Stimulated activated CD4-positive, alpha-beta T cell treated with anti-CD3 and anti-CD28 coated beads, Interleukin-4, amount 100 ng/mL, for 1 hour (primary cell): ENCODE data around the gene AP3M1.
A peak's percentile ranks its signal among the peaks of the same experiment; 100 is the strongest.
"Not testable (repeated sequence)": the region's sequence is repeated elsewhere in the genome, so short reads cannot be mapped to it uniquely, and the experiment has no call there.

Experiments
- DNase-seq: peaks from one replicate; pipeline ENCODE4 v3.0.0-alpha.2; 2020

The AP3M1 gene

GRCh38 chr10:74160013-74160412, 9.4 kb upstream of the AP3M1 start:
- DNase-seq = no peak

DNA sequence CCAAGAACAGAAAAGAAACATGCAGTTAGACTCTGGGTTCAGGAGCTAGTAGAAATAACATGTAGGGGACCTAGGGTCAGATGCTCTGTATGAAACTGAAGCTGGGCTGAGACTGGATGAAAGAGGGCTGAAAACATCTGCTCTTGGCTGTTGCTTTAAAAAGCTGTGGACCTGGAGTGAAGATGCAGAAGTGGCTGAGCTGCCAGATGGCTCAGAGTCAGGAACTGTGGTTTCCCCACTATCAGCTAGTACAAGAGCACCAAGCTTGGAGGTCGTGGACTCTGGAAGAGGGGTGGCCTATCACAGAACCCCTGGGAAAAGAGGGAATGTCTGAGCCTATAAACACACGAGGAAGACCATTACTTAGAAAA, 6.3 kb upstream of the AP3M1 start:
- DNase-seq = no peak

- DNase-seq = no peak
Observed at GRCh38 chr10:74153676-74154075, 3.0 kb upstream of the AP3M1 start.

GRCh38 chr10:74153123-74153522, 2.5 kb upstream of the AP3M1 start:
- no peak for DNase-seq

DNA sequence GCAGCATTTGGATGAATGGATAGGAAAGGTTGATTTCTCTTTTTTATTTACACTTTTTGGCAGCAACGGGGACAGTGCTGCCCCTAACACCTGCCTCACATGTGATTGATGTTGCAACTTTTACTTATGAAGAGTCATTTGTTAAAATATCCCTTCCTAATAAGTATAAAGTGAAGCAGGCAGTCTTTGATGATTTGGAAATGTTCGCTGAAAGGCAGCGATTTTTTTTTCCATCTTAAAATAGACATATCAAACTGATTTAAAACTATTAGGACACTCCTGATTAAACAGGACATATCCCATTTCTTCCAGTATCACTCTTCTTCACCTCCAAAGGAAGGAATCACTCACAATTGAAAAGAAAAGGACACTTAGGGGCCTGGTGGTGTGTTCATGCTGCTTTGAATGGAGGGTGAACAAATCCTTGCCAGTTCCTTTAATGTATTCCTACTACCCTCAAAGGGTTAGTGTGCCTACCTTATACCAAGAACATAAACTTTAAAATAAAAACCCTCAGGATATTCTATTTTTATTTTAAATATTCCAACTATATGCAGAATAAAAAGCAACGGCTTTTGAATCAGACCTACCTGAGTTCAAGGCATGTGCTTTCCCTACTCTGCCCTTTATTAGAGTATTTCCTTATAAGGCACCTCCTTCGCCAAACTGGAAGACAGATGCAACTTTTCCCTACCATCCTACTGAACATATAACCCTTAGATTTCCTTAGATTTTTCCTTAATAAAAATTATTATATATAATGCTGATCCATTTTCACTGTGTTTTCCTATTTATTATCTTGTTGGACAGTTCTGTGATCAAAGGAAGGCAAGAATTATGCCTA, 1.5 kb upstream of the AP3M1 start:
- DNase-seq = no peak

- DNase-seq = peak; percentile 100
Observed at GRCh38 chr10:74150990-74151878, 606 bp upstream of the AP3M1 start, which contains the start of gene ADK. Gene ADK, plus strand, starts transcription at chr10:74151221. Its CDS starts 58 bp downstream, at chr10:74151279.

DNA sequence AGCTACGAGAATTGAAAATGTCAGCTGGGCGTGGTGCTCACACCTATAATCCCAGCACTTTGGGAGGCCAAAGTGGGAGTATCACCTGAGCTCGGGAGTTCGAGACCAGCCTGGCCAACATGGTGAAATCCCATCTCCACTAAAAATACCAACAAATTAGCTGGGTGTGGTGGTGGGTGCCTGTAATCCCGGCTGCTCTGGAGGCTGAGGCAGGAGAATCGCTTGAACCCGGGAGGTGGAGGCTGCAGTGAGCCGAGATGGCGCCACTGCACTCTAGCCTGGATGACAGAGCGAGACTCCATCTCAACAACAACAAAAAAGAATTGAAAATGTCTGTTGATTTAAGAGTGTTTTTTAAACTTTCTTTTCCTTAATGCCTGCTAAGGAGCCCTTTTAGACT, 3.6 kb downstream of the AP3M1 start:
- not testable (repeated sequence) for DNase-seq

- no peak for DNase-seq
Observed at GRCh38 chr10:74145133-74145532, 5.5 kb downstream of the AP3M1 start.

GRCh38 chr10:74140553-74140952, 10.1 kb downstream of the AP3M1 start:
- no peak for DNase-seq

DNA sequence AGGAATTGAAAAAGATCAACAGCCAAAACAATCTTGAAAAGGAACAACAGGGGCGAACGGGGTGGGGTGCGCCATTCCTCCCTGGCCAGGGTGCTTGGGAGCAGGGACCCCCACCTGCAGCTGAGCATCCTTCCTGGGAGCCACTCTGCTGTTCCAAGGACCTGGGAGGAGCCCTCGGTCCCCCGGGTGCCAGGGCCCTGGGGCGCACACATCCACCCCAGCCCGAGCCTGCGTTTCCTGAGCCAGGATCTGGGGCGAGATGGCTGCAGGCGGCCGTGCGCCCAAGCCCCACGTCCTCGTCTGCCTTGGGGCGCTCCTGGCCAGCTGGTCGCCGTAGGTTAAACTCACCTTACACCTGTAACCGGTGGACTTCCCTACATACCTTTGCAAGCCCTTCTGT, 10.6 kb downstream of the AP3M1 start:
- no peak for DNase-seq

DNA sequence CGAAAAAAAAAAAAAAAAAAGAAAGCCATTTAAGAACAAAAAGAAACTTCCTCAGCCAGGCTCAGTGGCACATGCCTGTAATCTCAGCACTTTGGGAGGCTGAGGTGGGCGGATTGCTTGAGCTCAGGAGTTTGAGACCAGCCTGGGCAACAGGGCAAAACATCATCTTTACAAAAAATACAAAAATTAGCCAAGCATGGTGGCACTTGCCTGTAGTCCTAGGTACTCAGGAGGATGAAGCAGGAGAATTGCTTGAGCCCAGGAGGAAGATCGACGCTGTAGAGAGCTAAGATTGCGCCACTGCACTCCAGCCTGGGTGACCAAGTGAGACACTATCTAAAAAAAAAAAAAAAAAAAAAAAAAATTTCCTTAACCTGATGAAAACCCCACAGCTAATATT, 12.0 kb downstream of the AP3M1 start:
- DNase-seq = not testable (repeated sequence)

DNA sequence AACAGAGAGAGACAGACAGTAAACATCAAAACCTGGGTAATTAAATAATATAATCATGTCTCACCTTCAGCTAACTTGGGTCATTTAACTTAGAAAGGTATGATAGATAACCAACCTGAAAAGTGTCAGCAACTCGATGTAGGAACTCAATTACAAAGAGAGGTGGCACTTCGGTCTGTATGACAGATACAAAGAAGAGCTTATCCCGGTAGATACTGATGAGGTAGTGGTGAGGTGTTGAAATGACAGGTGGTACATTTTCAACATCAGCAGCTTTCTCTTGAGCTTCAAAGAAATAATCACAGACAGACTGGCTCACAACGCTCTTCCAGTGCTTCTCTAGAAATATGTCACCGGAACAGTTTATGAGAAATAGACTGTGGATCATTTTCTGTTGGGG, 12.6 kb downstream of the AP3M1 start:
- DNase-seq = no peak

DNA sequence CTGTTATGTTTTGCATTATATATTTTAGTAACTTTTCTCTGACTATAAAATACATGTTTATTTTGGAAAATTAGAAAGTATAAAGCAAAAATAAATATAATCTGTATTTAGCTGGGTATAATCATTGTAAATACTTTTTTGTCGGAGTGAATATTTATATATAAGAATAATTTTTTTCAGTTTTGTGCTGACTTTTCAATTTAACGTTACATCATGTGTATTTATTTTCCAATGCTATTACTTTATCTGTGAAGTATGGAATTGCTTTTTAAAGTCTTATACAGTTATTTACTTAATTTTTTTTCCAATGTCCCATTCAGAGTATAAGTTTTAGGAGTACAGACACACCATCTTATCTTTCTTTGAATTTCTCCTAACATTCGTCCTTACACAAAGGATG, 15.2 kb downstream of the AP3M1 start:
- DNase-seq = no peak

DNA sequence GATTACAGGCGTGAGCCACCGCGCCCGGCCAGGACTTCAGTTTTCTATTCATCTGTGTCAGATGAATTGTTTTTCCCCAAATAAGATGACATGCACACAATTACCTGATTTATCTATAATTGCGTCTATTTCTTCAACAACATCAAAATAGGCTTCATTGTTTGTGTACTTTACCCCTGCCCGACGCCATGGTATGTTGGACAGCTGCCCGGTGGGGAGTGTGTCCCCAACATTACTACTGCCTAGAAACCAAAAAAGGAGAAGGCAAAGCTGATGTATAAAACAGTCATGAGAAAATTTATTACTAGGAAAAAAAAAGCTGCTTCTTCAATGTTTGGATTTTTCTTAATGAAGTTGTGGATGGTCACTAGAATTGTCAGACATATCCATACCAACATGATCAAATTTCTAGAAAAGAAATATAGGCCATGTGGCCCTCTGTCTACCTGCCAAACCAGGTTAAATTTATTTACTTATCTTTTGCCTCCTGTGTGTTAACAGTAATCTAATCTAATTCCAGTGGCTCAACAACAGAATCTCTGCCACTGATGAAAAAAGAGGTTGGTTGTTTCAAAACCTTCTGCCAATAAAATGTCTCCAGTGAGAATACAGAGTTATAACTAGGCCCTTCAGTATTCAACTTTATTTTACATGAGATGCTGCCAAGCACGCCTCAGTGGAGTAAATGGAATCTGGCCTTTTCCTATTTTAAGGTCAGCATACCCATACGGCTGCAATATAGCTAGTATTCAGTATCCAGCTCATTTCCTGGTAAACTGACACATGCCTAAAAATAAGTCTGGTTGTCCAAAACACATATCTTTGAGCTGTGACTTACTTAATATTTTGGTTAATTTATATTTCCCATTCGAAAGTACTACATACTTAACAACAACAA, 16.5 kb downstream of the AP3M1 start:
- DNase-seq = no peak

DNA sequence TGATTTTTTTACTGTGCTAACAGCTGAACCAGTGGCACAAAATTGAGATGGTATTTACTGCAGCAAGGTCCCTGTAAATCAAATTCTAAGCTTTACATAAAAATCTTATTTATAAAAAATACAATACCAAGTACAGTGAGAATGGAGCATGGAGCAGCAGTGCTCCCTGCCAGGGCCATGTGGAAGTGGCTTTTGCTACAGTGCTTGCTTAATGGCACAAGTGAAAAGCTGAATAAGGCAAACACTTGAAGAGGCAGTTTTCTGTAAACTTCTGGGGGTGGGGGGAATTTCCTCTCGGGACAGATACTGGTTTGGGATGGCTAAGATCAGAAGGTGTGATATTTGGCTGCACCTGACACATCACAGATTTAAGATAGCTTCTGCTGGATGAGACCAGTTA, 27.5 kb downstream of the AP3M1 start:
- no peak for DNase-seq

DNA sequence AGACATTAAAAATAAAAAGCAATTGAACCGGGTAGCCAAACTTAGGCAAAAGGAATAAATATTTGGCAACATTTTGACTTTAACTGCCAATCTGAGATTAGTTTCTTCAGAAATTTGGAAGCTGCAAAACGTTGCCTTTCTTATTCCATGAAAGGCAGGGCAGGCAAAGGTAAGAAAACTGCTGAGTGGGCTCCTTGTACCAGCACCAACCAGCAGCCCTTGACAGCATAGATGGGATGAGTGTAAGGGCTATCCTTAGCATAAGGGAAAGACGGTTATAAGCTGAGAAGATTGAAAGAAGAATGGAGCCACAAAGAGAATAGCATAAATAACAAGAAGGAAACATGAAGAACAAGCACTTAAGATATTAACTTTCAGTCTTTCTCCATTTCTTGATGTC, 28.6 kb downstream of the AP3M1 start:
- DNase-seq = no peak

GRCh38 chr10:74121368-74121767, 29.3 kb downstream of the AP3M1 start:
- no peak for DNase-seq

GRCh38 chr10:74120911-74121310, 29.7 kb downstream of the AP3M1 start:
- DNase-seq = no peak

DNA sequence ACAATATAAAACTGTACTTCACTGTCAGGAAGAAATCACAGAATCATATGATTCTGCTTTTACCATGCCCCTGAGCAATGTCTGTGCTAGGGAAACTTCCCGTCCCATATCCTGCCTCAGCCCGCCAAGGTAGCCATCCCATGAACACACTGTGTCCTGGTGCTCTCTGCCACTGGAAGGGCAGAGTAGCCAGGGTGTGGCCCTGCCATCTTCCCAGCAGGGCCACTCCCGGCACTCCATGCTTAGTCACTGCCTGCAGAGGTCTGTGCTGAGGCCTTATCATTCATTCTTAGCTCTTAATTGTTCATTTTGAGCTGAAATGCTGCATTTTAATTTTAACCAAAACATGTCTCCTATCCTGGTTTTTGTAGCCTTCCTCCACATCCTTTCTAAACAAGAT, 31.8 kb downstream of the AP3M1 start:
- no peak for DNase-seq

DNA sequence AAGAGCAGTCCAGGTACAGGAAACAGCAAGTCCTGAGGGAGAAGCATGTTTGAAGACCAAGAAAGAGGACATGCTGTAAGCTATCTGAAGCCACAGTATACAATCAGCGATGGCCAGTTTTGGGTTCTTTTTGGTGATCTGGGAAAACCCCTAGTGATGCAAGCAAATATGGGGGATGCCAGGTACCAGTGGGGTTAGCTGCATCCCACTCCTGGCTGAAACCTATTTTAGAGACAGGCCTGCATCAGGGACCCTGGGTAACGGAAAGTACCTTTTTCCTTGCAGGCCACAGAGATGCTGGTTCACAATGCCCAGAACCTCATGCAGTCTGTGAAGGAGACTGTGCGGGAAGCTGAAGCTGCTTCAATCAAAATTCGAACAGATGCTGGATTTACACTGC, 32.9 kb downstream of the AP3M1 start:
- DNase-seq = no peak

DNA sequence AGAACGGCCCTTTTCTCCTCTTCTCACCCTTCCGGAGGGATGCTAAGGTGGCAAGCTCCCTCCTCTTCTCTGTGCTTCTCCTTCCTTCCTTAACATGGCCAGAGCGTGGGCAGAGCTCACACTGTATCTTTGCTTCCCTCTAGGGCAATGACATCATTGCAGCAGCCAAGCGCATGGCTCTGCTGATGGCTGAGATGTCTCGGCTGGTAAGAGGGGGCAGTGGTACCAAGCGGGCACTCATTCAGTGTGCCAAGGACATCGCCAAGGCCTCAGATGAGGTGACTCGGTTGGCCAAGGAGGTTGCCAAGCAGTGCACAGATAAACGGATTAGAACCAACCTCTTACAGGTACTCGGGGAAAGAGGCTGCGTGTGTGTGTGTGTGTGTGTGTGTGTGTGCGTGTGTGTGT, 36.6 kb downstream of the AP3M1 start:
- DNase-seq = no peak

DNA sequence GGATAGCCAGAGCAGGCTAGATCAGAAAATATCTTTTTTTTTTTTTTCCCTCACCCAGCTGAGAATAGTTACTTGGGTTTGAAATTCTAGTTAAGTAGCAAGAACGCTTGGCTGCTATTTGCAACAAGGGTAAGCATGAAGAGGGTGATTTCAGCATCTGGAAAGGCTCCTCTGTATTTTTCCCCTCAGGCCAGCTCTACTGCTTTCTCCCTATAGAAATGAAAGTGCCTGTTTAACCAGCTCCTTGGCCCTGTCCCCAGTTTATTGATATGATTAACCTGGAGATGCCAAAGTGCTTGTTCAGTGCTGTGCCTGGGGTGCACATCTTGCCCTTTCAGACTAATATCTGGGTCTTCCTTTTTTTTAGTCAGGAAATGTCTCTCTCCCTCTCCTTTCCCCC, 37.1 kb downstream of the AP3M1 start:
- DNase-seq = no peak

DNA sequence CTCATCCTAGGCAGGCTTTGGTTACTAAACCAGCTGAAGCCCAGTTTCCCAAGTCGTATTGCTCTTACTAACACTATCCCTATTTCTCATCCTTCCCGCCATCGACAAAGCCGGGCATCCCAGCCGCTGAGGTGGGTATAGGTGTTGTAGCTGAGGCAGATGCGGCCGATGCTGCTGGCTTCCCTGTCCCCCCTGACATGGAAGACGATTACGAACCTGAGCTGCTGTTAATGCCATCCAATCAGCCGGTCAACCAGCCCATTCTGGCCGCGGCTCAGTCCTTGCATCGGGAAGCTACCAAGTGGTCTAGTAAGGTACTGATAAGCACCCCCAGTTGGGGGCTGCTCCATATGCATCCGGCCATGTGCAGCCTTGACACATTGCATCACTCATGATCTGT, 38.8 kb downstream of the AP3M1 start:
- DNase-seq = no peak
